Measurements from ENCODE around the gene RNF213.
"Not testable (repeated sequence)": the region's sequence is repeated elsewhere in the genome, so short reads cannot be mapped to it uniquely, and the experiment has no call there.

The RNF213 gene

GRCh38 chr17:80237386-80237785, 23.3 kb upstream of the RNF213 start:
- Histone ChIP-seq H3K27ac (no peak overlapping the region), H3K4me3 (ENCODE audit: low read depth, low read length) (no peak overlapping the region), H3K4me1 (no peaks in the 10 kb centered on the region), H3K36me3 (ENCODE audit: control insufficient read depth, insufficient read depth, low read length) (no peaks in the 10 kb centered on the region), H2AFZ (no peak overlapping the region), H3K4me2 (ENCODE audit: low read length) (no peak overlapping the region), H3K9me3 (ENCODE audit: control insufficient read depth, low read length) (no peaks in the 10 kb centered on the region), H3K9ac (no peak overlapping the region), H3K79me2 (peaks cover 3% of the 10 kb centered on the region), H3K27me3 (ENCODE audit: control insufficient read depth, insufficient read depth, low read length) (no peaks in the 10 kb centered on the region)
- TF ChIP-seq CTCF (IDR thresholded peaks at IDR 0.05) = no peak

- no peaks in the 10 kb centered on the region for H3K36me3 ChIP-seq (ENCODE audit: control insufficient read depth, insufficient read depth, low read length)
These were observed 18.1 kb upstream of the RNF213 start for GRCh38 chr17:80242505-80242904.

GRCh38 chr17:80243526-80244433, 16.9 kb upstream of the RNF213 start:
- Histone ChIP-seq H3K4me2 (ENCODE audit: low read length) (no peak overlapping the region), H3K4me1 (no peaks in the 10 kb centered on the region), H3K4me3 (ENCODE audit: low read depth, low read length) (no peak overlapping the region), H3K9ac (no peak overlapping the region), H3K79me2 (peaks cover 3% of the 10 kb centered on the region), H3K9me3 (ENCODE audit: control insufficient read depth, low read length) (no peaks in the 10 kb centered on the region), H2AFZ (no peak overlapping the region), H3K36me3 (ENCODE audit: control insufficient read depth, insufficient read depth, low read length) (no peaks in the 10 kb centered on the region), H3K27ac (no peak overlapping the region), H3K27me3 (ENCODE audit: control insufficient read depth, insufficient read depth, low read length) (no peaks in the 10 kb centered on the region)
- TF ChIP-seq CTCF (IDR thresholded peaks at IDR 0.05) = no peak

More at GRCh38 chr17:80242505-80242904, 18.1 kb upstream of the RNF213 start:
- Histone ChIP-seq H3K27ac (no peak overlapping the region), H3K4me1 (no peaks in the 10 kb centered on the region), H3K27me3 (ENCODE audit: control insufficient read depth, insufficient read depth, low read length) (no peaks in the 10 kb centered on the region), H3K9ac (no peak overlapping the region), H3K79me2 (peaks cover 3% of the 10 kb centered on the region), H3K9me3 (ENCODE audit: control insufficient read depth, low read length) (no peaks in the 10 kb centered on the region), H2AFZ (no peak overlapping the region), H3K4me3 (ENCODE audit: low read depth, low read length) (no peak overlapping the region), H3K4me2 (ENCODE audit: low read length) (no peak overlapping the region)
- no peak for TF ChIP-seq CTCF (IDR thresholded peaks at IDR 0.05)

- H3K9ac ChIP-seq; H3K4me2 ChIP-seq (ENCODE audit: low read length); H3K27ac ChIP-seq; H3K79me2 ChIP-seq; H2AFZ ChIP-seq; H3K36me3 ChIP-seq (ENCODE audit: control insufficient read depth, insufficient read depth, low read length); H3K9me3 ChIP-seq (ENCODE audit: control insufficient read depth, low read length); H3K4me1 ChIP-seq; H3K4me3 ChIP-seq (ENCODE audit: low read depth, low read length); H3K27me3 ChIP-seq (ENCODE audit: control insufficient read depth, insufficient read depth, low read length): not testable (repeated sequence)
These were observed 16.2 kb upstream of the RNF213 start for GRCh38 chr17:80244448-80244847.

- Histone ChIP-seq H2AFZ (no peak overlapping the region), H3K9me3 (ENCODE audit: control insufficient read depth, low read length) (no peaks in the 10 kb centered on the region), H3K4me1 (no peaks in the 10 kb centered on the region), H3K9ac (no peak overlapping the region), H3K27me3 (ENCODE audit: control insufficient read depth, insufficient read depth, low read length) (no peaks in the 10 kb centered on the region), H3K79me2 (no peaks in the 10 kb centered on the region), H3K27ac (no peak overlapping the region), H3K36me3 (ENCODE audit: control insufficient read depth, insufficient read depth, low read length) (no peaks in the 10 kb centered on the region), H3K4me3 (ENCODE audit: low read depth, low read length) (no peak overlapping the region), H3K4me2 (ENCODE audit: low read length) (no peak overlapping the region)
- TF ChIP-seq CTCF (IDR thresholded peaks at IDR 0.05) = no peak
These were observed 15.7 kb upstream of the RNF213 start for GRCh38 chr17:80244871-80245509.
